ENCODE results near the gene ADSL.

ADSL gene

DNA sequence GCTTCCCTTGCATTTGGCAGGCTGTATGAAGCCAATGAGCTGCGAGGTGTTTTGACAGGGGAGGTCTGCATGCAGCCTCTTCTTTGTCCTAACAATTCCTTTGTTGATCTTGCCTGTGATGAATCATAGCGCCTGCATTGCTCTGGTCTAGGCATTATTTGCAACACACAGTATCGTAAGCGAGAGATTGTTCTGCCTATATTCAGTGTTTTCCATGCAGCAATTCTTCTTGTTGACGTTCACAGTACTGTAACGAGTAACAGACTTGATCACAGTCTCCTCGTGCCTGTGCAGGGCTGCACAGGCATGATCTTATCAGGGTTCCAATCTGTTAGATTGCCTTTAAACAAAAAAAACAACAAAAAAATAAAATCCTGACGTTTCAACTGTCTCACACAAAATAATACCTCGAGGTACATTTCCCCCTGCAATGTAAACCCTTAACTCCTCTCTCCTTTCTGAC lies 13.9 kb upstream of the ADSL start:
- no peak for DNase-seq
- no peak for ATAC-seq (replicated peaks)
- H3K4me1 Mint-ChIP-seq (ENCODE audit: low read depth in 2 of 2): peaks cover 42 to 69% of the 10 kb centered on the region in 2 donors
- peaks cover 33% of the 10 kb centered on the region for H3K36me3 Mint-ChIP-seq (ENCODE audit: insufficient read depth)
- H3K27me3 Mint-ChIP-seq: no peaks in the 10 kb centered on the region
- peak overlapping the region; percentile 53 to 62 for H3K4me3 Mint-ChIP-seq
- peak overlapping the region; percentile 22 to 80 for H3K27ac Mint-ChIP-seq
- H3K9me3 Mint-ChIP-seq: no peaks in the 10 kb centered on the region

DNA sequence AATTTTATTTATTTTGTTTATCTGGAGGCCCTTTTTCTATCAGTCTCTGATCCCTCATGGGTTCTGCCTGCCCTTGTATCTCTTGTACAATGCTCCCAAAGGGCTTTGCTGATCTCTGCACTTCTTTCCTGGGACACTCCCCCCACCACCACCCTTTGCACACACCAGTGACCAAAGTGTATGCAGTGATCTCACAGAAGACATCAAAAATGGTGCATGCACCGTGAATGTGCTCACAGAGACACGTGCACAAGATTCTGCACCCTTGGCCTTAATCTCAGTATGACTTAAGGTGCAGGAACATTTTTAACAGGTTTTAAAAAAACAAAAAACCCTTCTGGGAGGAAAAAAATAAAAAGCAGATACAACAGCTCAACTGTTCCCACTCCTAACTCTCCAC lies 12.2 kb upstream of the ADSL start:
- Mint-ChIP-seq H3K27ac (peak overlapping the region; percentile 64 to 73), H3K36me3 (ENCODE audit: insufficient read depth) (peaks cover 34% of the 10 kb centered on the region), H3K27me3 (no peaks in the 10 kb centered on the region), H3K4me1 (ENCODE audit: low read depth in 2 of 2) (peaks cover 41 to 73% of the 10 kb centered on the region in 2 donors), H3K9me3 (no peaks in the 10 kb centered on the region), H3K4me3 (no peak overlapping the region)
- DNase-seq (no peak), ATAC-seq (replicated peaks) (no peak)

DNA sequence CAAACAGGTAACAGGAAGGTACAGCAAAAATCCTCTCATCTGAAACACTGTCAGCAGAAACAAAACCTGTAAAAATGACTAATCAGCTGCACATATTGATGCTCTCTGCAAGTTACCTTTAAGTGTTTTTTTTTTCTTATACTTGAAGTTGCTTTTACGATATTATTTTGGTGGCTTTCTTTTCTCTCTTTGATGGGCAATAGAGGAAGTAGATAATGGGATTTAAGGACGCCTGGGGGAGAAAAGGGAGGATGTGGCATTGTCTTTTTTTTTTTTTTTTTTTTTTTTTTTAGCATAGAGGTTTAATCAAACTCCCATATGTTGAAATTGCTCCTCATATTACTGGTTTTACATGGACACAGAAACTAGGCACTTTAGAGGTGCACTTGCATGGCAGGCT lies 11.4 kb upstream of the ADSL start:
- no peaks in the 10 kb centered on the region for H3K9me3 Mint-ChIP-seq
- H3K27ac Mint-ChIP-seq: peak overlapping the region; percentile 64 to 73
- no peaks in the 10 kb centered on the region for H3K27me3 Mint-ChIP-seq
- H3K4me3 Mint-ChIP-seq: peak overlapping the region; percentile 60 to 63
- H3K36me3 Mint-ChIP-seq (ENCODE audit: insufficient read depth): peaks cover 26% of the 10 kb centered on the region
- peaks cover 41 to 73% of the 10 kb centered on the region in 2 donors for H3K4me1 Mint-ChIP-seq (ENCODE audit: low read depth in 2 of 2)
- ATAC-seq (replicated peaks) (peak; percentile 57), DNase-seq (no peak)

DNA sequence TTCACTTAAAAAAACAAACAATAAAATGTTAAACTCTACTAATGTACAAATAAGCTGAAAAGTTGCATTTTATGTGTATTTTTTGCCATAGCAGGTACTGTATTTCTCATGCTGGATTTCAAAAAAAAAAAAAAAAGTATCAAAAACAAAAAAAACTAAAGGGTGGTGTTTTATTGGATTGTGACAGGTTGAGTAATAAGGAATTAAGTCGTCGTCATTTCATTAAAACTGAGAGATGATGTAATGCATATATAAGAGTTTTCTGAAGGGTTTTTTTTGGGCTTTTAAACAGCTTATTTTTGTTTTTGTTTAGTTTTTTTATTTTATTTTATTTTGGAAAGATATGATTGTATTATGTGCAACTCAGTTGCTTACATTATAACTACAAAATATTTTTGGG lies 10.9 kb upstream of the ADSL start:
- Mint-ChIP-seq H3K9me3 (no peaks in the 10 kb centered on the region), H3K4me3 (peak overlapping the region; percentile 60 to 63), H3K27ac (peak overlapping the region; percentile 64 to 73), H3K36me3 (ENCODE audit: insufficient read depth) (peaks cover 23% of the 10 kb centered on the region), H3K4me1 (ENCODE audit: low read depth in 2 of 2) (peaks cover 39 to 76% of the 10 kb centered on the region in 2 donors), H3K27me3 (no peaks in the 10 kb centered on the region)
- DNase-seq (no peak), ATAC-seq (replicated peaks) (peak; percentile 33)

DNA sequence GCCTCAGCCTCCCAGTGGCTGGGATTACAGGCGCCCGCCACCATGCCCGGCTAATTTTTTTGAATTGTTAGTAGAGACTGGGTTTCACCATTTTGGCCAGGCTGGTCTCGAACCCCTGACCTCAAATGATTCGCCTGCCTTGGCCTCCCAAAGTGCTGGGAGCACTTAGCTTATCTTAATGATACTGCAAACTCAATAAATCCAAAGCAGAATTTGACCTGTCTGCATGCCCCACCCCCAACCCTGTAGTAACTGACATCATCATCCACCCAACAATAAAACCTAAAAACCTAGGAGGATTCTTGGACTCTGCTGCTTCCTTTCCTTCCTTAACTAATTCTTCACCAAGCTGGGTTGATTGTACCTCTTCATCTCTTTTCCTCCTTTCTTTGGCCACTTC lies 6.3 kb upstream of the ADSL start:
- Mint-ChIP-seq H3K36me3 (ENCODE audit: insufficient read depth) (peaks cover 20% of the 10 kb centered on the region), H3K27me3 (no peaks in the 10 kb centered on the region), H3K4me1 (ENCODE audit: low read depth in 2 of 2) (peaks cover 24 to 58% of the 10 kb centered on the region in 2 donors), H3K4me3 (no peak overlapping the region), H3K9me3 (no peaks in the 10 kb centered on the region), H3K27ac (peak overlapping the region in 1 of 2 donors; percentile 88)
- ATAC-seq (replicated peaks): no peak
- no peak for DNase-seq

DNA sequence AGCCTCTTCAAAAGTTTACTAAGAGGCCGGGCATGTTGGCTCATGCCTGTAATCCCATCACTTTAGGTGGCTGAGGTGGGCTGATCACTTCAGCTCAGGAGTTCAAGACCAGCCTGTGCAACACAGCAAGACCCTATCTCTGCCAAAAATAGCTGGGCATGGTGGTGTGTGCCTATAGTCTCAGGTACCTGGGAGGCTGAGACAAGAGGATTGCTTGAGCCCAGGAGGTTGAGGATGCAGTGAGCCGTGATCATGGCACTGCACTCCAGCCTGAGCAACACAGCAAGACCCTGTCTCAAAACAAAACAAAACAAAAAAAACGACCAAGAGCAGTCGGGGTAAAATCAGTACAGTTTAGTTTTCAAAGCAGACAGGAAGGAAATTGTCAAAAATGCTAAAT lies 4.7 kb upstream of the ADSL start:
- Mint-ChIP-seq H3K27me3 (no peaks in the 10 kb centered on the region), H3K4me3 (peak overlapping the region; percentile 24 to 27), H3K36me3 (ENCODE audit: insufficient read depth) (peaks cover 31% of the 10 kb centered on the region), H3K27ac (peak overlapping the region; percentile 52 to 77), H3K4me1 (ENCODE audit: low read depth in 2 of 2) (peaks cover 17 to 54% of the 10 kb centered on the region in 2 donors), H3K9me3 (no peaks in the 10 kb centered on the region)
- DNase-seq (no peak), ATAC-seq (replicated peaks) (no peak)

DNA sequence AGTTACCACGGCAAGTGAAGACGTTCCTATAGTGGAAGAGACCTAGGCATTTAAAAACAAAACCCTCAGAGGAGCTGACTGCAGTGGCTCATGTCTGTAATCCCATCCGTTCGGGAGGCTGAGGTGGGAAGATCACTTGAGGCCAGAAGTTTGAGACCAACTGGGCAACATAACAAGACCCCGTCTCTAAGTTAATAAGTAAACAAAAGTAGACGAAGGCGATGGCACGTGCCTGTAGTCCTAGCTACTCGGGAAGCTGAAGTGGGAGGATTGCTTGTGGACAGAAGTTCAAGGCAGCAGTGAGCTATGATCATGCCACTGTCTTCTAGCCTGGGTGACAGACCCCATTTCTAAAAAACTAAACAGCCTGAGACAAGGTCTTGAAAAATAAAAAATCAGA lies 3.8 kb upstream of the ADSL start:
- Mint-ChIP-seq H3K27ac (peak overlapping the region; percentile 52 to 77), H3K4me1 (ENCODE audit: low read depth in 2 of 2) (peaks cover 22 to 52% of the 10 kb centered on the region in 2 donors), H3K27me3 (no peaks in the 10 kb centered on the region), H3K4me3 (no peak overlapping the region), H3K9me3 (no peaks in the 10 kb centered on the region), H3K36me3 (ENCODE audit: insufficient read depth) (peaks cover 35% of the 10 kb centered on the region)
- ATAC-seq (replicated peaks): no peak
- DNase-seq: no peak

DNA sequence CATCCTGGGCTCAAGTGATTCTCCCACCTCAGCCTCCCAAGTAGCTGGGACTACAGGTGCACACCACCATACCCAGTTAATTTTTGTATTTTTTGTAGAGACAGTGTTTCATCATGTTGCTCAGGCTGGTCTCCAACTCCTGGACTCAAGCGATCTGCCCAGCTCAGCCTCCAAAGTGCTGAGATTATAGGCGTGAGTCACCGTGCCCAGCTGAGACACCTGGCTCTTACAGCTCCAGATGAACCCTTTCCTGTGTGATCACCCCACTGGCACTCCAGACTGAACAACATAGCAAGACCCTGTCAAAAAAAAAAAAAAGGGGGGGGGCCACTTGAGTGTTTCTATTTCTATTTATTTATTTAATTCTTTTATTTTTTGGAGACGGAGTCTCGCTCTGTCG lies 1.0 kb upstream of the ADSL start:
- Mint-ChIP-seq H3K4me3 (peak overlapping the region; percentile 95 to 97), H3K36me3 (ENCODE audit: insufficient read depth) (peaks cover 47% of the 10 kb centered on the region), H3K9me3 (no peaks in the 10 kb centered on the region), H3K4me1 (ENCODE audit: low read depth in 2 of 2) (peaks cover 22 to 45% of the 10 kb centered on the region in 2 donors), H3K27ac (peak overlapping the region; percentile 95 to 96), H3K27me3 (no peaks in the 10 kb centered on the region)
- ATAC-seq (replicated peaks) (no peak), DNase-seq (no peak)

DNA sequence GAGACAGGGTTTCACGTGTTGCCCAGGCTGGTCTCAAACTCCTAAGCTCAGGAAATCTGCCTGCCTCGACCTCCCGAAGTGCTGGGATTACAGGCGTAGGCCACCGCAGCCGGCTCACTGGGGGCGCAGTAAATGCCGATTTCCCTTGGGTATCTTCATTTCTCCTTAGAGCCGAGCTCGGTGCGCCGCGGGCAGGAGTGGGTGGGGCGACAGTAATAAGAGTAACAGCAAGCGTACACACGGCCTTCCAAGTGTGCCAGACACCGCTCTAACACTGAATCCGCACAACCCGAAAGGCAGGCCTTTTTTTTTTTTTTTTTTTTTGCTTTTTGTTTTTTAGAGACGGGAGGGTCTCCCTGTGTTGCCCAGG lies 500 bp upstream of the ADSL start:
- peak; percentile 58 for ATAC-seq (replicated peaks)
- H3K9me3 Mint-ChIP-seq: no peaks in the 10 kb centered on the region
- peaks cover 22 to 43% of the 10 kb centered on the region in 2 donors for H3K4me1 Mint-ChIP-seq (ENCODE audit: low read depth in 2 of 2)
- H3K27ac Mint-ChIP-seq: peak overlapping the region; percentile 95 to 96
- DNase-seq: peak; percentile 26 to 46 (median 27)
- peaks cover 49% of the 10 kb centered on the region for H3K36me3 Mint-ChIP-seq (ENCODE audit: insufficient read depth)
- no peaks in the 10 kb centered on the region for H3K27me3 Mint-ChIP-seq
- H3K4me3 Mint-ChIP-seq: peak overlapping the region; percentile 95 to 97

DNA sequence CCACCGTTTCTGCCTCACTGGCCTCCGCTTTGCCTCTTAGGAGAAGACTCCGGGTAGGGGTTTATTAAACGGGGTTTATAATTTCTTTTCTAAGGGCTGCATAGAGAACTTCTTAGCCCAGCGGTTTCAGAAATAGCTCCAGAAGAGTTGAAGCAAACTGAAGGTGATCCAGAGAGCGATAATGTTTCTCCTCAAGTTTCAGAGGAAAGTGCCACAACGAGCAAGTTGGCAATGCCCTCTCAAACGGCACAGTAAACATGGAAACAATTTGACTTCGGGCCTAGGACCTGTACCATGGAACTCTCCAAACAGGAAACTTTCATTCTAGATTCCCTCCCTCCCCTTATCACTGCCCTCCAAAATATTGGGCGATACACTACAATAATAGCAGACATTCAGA lies 1.0 kb downstream of the ADSL start:
- ATAC-seq (replicated peaks) (no peak), DNase-seq (no peak)
- H3K4me1 Mint-ChIP-seq (ENCODE audit: low read depth in 2 of 2): peaks cover 16 to 36% of the 10 kb centered on the region in 2 donors
- H3K4me3 Mint-ChIP-seq: peak overlapping the region; percentile 95 to 97
- H3K36me3 Mint-ChIP-seq (ENCODE audit: insufficient read depth): peaks cover 63% of the 10 kb centered on the region
- H3K27ac Mint-ChIP-seq: peak overlapping the region; percentile 95 to 96
- H3K27me3 Mint-ChIP-seq: no peaks in the 10 kb centered on the region
- no peaks in the 10 kb centered on the region for H3K9me3 Mint-ChIP-seq

DNA sequence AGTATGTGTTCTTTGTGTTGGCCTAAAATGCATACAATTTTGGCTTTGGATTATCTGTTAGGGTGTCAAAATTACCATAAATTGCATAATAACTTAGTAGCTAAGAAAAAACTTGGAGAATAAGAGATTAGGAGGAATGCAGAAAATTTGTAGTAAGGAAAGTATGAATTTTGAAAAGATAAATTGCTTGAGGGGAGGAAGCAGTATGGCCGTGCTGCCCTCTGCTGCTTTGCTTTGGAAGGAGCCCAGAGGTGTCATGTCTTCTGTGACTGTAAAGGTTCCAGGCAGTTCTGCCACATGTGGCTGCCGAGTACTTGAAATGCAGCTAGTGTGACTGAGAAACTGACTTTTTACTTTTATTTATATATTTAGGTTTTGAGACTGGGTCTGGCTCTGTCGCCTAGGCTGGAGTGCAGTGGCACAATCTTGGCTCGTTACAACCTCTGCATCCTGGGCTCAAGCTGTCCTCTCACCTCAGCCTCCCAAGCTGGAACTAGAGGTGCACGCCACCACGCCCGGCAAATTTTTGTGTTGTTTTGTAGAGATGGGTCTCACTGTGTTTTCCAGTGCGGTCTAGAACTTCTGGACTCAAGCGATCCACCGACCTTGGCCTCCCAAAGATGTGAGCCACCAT lies 1.8 kb downstream of the ADSL start:
- Mint-ChIP-seq H3K4me1 (ENCODE audit: low read depth in 2 of 2) (peaks cover 13 to 29% of the 10 kb centered on the region in 2 donors), H3K36me3 (ENCODE audit: insufficient read depth) (peaks cover 71% of the 10 kb centered on the region), H3K9me3 (no peaks in the 10 kb centered on the region), H3K27me3 (no peaks in the 10 kb centered on the region), H3K27ac (no peak overlapping the region), H3K4me3 (peak overlapping the region; percentile 95 to 97)
- DNase-seq (peak; percentile 53 to 66 (median 58)), ATAC-seq (replicated peaks) (peak; percentile 35)

DNA sequence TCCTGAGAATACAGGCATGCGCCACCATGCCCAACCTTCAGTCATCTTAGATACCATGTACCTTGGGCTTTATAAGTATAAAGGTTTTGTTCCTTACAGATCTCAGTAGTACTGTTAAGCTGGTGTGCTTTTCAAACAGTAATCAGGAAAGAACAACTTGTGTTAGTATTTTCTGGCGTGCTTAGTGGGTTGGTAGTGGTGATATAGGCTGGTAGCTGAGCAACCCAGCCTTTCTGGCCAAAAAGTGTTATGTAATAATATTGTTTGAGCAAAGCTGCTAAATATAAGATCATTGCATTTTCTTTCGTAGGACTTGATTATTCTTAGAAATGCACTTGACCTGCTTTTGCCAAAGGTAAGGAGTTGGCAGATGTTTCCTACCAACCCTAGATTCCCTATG lies 6.5 kb downstream of the ADSL start:
- Mint-ChIP-seq H3K4me1 (ENCODE audit: low read depth in 2 of 2) (peaks cover 4 to 11% of the 10 kb centered on the region in 2 donors), H3K4me3 (no peak overlapping the region), H3K27ac (no peak overlapping the region), H3K9me3 (no peaks in the 10 kb centered on the region), H3K27me3 (no peaks in the 10 kb centered on the region), H3K36me3 (ENCODE audit: insufficient read depth) (peaks cover 91% of the 10 kb centered on the region)
- DNase-seq: no peak
- no peak for ATAC-seq (replicated peaks)

DNA sequence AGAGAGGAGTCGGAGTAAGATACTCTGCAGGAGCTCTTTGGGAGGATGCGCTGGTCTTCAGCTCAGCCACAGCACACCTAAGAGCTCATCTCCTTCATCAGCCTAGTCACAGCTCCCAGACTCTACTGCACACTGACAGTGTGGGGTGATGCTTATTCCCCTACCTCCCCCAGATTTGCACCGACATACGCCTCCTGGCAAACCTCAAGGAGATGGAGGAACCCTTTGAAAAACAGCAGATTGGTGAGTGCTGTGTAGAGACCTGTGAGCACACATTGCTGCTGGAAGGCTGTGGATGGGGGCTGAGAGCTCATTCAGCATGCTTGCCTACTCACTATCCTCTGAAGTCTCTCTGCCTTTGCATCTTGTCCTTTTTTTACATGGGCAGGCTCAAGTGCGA lies 14.8 kb downstream of the ADSL start:
- no peak for ATAC-seq (replicated peaks)
- Mint-ChIP-seq H3K9me3 (no peaks in the 10 kb centered on the region), H3K27me3 (no peaks in the 10 kb centered on the region), H3K4me3 (no peak overlapping the region), H3K4me1 (ENCODE audit: low read depth in 2 of 2) (peaks cover 3 to 6% of the 10 kb centered on the region in 2 donors), H3K36me3 (ENCODE audit: insufficient read depth) (peaks cover 98% of the 10 kb centered on the region), H3K27ac (peak overlapping the region in 1 of 2 donors; percentile 49)
- no peak for DNase-seq

DNA sequence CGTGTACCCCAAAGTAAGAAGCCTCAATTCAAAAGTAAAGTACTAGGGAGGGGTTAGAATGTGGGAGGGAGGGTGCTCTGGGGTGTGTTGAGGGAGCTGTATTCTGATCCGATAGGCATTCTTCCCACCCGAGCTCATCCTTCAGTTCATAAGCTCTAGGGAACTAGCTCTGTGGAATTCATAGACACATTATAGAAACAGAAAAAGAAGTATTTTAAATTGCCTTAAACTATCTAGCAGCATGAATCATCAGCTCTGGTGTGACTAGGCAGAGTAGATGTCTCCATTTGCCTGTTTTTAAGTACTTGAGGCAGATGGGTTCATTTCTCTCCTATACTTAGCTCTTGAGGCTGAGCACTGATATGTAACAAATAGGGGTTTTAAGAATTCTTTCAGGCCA lies 16.8 kb downstream of the ADSL start:
- Mint-ChIP-seq H3K4me1 (ENCODE audit: low read depth in 2 of 2) (peaks cover 0 to 6% of the 10 kb centered on the region in 2 donors), H3K27me3 (no peaks in the 10 kb centered on the region), H3K4me3 (no peak overlapping the region), H3K27ac (no peak overlapping the region), H3K9me3 (no peaks in the 10 kb centered on the region), H3K36me3 (ENCODE audit: insufficient read depth) (peaks cover 94% of the 10 kb centered on the region)
- DNase-seq (no peak), ATAC-seq (replicated peaks) (no peak)
